ENCODE data around the gene FKBP11.

FKBP11 gene

GRCh38 chr12:48925304-48926011 is at the start of gene FKBP11:
Gene FKBP11, minus strand, starts transcription at chr12:48925492. Its CDS starts 64 bp downstream, at chr12:48925428.
- DNase-seq (ENCODE audit: low read depth in 2 of 2), result peak; percentile 70 to 71

GRCh38 chr12:48973941-48974673 is 48.8 kb upstream of the FKBP11 start:
- DNase-seq (ENCODE audit: low read depth in 2 of 2), result no peak

- DNase-seq (ENCODE audit: low read depth in 2 of 2), result no peak
Measured at GRCh38 chr12:48973531-48973930, 48.2 kb upstream of the FKBP11 start.

- DNase-seq (ENCODE audit: low read depth in 2 of 2), result no peak
Measured at GRCh38 chr12:48972952-48973483, 47.7 kb upstream of the FKBP11 start.

DNA sequence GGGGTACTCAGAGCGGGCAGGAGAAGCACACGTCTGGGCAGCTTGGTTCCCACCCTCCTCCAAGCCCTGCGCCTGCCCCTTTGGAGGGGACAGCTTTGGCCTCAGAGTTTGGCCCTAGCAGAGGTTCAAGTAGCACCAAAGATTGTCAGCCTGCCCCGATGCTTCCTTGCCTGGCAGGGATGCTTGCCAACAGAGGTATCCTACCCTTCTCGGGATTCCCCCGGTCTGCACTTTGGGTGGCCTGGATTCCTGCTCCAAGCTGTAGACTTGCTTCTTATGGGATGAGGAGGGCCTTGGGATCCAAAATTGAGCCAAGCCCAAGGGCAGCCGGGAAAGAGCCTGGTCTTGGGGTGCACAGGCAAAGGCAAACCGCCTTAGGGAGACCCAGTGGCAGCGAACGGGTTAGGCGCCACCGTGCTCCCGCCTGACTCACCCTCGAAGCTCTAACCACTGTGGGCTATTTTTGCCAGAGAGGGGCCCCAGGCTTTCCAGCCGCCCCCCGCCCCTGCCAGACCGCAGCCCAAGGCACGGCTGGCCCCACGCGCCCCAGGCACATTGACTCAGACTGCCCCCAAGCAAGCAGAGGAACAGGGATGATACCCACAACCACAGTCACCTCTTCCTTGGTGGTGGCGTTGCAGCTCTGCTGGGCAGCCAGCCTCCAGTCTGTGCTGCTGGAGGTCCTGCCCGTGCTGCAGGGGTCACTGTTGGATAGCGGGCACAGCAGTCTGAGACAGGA is 47.1 kb upstream of the FKBP11 start:
- DNase-seq (ENCODE audit: low read depth in 2 of 2), result peak; percentile 68 to 76

- DNase-seq (ENCODE audit: low read depth in 2 of 2), result no peak
Measured at GRCh38 chr12:48970702-48971334, 45.5 kb upstream of the FKBP11 start.

- no peak for DNase-seq (ENCODE audit: low read depth in 2 of 2)
Measured at GRCh38 chr12:48969833-48970701, 44.8 kb upstream of the FKBP11 start.

DNA sequence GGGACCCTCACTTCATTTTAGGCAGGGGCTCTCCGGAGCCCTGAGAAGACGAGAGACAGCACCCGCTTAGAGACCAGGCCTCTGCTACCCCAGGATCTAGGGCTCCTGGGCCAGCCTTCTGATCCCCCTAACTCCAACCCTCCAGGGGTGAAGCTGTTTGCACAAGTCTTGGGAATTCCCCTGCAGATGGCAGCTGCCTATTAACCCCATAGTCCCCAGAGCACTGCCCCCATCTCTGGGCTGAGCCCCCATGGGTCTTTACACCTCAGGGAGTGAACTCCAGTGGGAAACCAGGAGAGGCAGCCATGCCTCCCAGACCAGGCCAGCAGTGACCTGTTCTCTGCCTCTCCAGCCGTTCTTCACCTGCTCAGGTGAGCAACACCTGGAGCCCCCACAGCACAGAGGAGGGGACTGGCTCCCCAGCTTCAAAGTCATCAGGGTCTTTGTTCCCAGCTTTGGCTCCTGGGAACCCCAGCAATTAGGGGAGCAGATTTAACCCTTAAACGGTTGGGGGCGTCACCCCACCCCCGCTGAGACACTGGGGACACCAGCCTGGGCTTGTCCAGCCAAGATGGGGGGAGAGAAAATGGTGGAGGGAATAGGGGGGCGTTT is 44.0 kb upstream of the FKBP11 start:
- DNase-seq (ENCODE audit: low read depth in 2 of 2), result no peak

- no peak for DNase-seq (ENCODE audit: low read depth in 2 of 2)
Measured at GRCh38 chr12:48968467-48968866, 43.2 kb upstream of the FKBP11 start.

GRCh38 chr12:48967991-48968390 is 42.7 kb upstream of the FKBP11 start:
- DNase-seq (ENCODE audit: low read depth in 2 of 2), result no peak

- DNase-seq (ENCODE audit: low read depth in 2 of 2), result no peak
Measured at GRCh38 chr12:48966177-48966895, 41.0 kb upstream of the FKBP11 start.

DNA sequence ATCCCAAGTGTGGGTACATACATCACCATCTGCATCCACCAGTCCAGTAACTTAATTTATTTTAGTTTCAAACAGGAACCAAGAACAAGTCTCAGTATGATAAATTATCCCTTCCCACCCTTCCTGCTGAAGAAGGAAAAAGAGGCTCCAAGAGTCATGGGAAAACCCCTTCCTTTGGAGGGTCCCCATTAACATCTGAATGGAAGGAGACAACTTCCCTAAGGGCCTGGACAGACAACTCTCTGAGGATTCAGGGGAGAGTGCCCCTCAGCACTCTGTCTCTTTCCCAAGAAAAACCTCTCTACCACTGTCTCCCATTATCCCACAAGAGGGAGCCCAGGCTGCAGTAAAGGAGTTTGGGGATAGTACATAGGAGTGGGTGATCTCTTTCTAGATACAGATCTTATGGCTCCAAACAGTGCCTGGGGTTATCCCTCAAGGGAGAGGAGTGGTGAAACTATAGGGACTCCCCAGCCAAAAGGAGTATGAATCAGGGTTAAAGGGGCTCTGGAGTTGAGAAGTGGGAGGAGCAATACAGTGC is 40.1 kb upstream of the FKBP11 start:
- no peak for DNase-seq (ENCODE audit: low read depth in 2 of 2)

- no peak for DNase-seq (ENCODE audit: low read depth in 2 of 2)
Measured at GRCh38 chr12:48961801-48962200, 36.5 kb upstream of the FKBP11 start.

DNA sequence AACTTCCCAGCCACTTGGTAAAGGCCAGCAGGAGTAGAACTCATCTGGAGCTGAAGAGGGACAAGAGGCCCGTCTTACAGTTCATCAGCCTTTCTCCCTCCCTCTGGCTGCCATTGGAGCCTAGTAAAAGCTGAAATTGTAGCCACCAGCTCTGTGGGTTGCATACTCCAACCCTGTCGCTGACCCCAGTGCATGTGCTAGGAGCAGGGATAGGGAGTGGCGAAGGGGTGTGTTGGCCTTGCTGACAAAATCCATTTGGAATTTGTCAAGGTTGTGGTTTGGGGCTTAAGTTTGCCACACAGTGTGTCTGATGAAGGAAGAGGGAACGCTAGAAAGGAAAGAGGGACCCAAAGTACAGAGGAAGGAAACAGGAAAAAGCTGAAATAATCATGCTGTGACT is 36.0 kb upstream of the FKBP11 start:
- DNase-seq (ENCODE audit: low read depth in 2 of 2), result no peak

DNA sequence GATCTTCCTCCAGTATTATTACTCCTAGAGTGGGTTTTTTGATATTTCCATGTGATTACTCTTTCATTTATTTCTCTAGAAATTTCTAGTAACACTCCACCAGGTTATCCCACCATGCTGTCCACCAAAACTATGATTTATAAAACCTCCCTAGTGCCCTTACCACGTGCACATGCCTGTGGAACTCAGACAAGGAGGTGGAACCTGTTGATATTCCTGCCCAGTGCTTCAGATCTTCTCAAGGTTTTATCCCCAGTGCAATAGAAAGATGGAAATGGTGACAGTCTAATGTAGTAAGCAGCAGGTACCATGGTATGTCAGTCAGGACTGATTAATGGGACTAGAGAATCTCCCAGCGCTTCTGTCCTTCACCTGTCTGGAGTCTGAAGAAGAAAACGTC is 35.5 kb upstream of the FKBP11 start:
- no peak for DNase-seq (ENCODE audit: low read depth in 2 of 2)

DNA sequence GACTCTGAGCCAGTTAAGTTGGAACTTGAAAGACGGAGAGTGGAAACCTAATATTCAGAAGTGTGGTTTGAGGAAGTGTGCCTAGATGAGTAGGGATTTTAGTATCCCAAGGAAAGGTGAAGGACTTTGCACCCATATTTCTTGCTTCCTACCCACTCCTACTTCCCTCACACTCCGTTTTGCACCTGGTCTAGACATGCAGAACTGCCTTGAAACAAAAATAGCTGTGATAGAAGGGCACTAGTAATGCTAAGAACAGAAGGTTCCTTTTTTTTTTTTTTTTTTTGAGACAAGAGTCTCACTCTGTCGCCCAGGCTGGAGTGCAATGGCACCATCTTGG is 32.7 kb upstream of the FKBP11 start:
- DNase-seq (ENCODE audit: low read depth in 2 of 2), result no peak

DNA sequence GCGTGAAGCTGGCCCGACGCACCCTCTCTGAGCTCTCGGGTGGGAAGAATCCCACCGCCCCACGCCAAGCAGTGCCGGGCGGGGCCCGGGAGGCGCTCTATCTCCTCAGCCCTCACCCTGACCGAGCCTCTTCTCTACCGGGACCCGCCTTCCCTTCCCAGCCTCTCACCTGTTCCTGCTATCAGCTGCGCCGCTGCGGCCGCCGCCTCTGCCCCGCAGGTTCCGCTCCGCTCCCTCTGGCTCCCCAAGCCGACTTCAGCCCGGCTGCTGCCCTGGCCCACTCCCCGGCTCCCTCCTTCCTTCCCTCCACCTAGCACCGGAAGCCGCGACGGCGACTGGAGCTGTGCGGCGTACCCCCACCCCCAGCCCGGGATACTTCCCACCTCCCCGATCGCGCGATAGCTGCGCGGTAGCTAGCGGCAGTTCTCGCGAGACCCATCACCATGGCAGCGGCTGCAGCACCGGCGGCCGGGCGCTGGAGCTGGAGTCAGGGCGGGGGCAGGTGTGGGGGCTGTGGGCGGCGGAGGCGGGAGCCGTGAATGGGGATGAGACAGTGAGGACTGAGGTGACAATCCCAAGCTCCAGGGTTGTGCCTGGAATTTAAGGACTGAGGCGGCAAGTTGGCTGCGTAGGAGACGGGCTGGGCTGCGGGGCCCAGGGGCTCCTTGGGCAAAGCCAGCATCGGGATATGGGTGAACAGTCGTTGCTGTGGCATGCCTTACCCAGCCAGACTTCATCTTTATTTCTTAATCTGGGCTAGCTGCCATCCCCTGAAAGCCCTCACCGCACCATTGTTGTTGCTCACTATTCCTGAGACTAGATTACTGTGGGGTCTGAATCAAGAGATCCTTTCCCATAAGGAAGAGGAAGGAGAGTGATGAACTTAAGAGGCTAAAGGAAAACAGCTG is 32.1 kb upstream of the FKBP11 start, which contains the start of gene ARF3:
Gene ARF3 (minus strand): TSS at position 347 of the 908 bp plus-strand sequence. CDS start 16,392 bp downstream, outside the sequence.
- DNase-seq (ENCODE audit: low read depth in 2 of 2), result peak; percentile 87 to 91
